Esophagus muscularis mucosa (tissue), 4 donors: ENCODE results near the gene USPL1. TPM values are rescaled to one million over a fixed set of nuclear protein-coding genes. Genes with fewer than 3 reads are reported as not detected.

Source experiments
- DNase-seq: peaks from one replicate; pipeline ENCODE4 v3.0.0-alpha.2; 2017; ENCODE audit errors: extremely low spot score
- H3K27ac ChIP-seq, 4 donors: fragments of 200-600 bp; sonication (generic); replicated peaks in 1 of 4; 1 replicate in 3 of 4; 2 replicates in 1 of 4; pipeline ENCODE4 v1.5.1; 2016 to 2019; ENCODE audit warnings: mild to moderate bottlenecking in 1 of 4
- H3K27me3 ChIP-seq, 4 donors: fragments of 200-600 bp; sonication (generic); one replicate each; pipeline versions ENCODE4 v1.5.1 to v1.6.0; 2016 to 2019
- H3K36me3 ChIP-seq, 4 donors: fragments of 200-600 bp; sonication (generic); one replicate each; pipeline ENCODE4 v1.5.1; 2016 to 2019
- H3K4me1 ChIP-seq, 4 donors: fragments of 200-600 bp; sonication (generic); one replicate each; pipeline ENCODE4 v1.5.1; 2016 to 2019
- H3K4me3 ChIP-seq, 4 donors: fragments of 200-600 bp; sonication (generic); 1 replicate in 2 of 4; 2 replicates in 2 of 4; pipeline ENCODE4 v1.5.1; 2016 to 2019; ENCODE audit warnings: mild to moderate bottlenecking in 4 of 4, moderate library complexity in 1 of 4
- H3K9me3 ChIP-seq, 4 donors: fragments of 200-600 bp; sonication (generic); 1 replicate in 3 of 4; 2 replicates in 1 of 4; pipeline ENCODE4 v1.5.1; 2016 to 2019
- EP300 ChIP-seq: sonication (generic); formaldehyde crosslinking; IDR thresholded peaks from one replicate; pipeline ENCODE4 v1.6.1; 2017; ENCODE audit warnings: antibody characterized with exemption
- POLR2A ChIP-seq: fragments of 450-650 bp; IDR thresholded peaks from one replicate; pipeline ENCODE4 v1.6.1; 2017; ENCODE audit warnings: antibody characterized with exemption, moderate library complexity, mild to moderate bottlenecking, low read depth
- POLR2AphosphoS5 ChIP-seq, 2 donors: sonication (generic); formaldehyde crosslinking; IDR thresholded peaks; one replicate each; pipeline ENCODE4 v1.6.1; 2017; ENCODE audit warnings: antibody characterized with exemption in 2 of 2
- WGBS: methylation state at CpG from one replicate; pipeline ENCODE4 v1.1.5; 2018; 5-methylcytosine and 5-hydroxymethylcytosine counted together
- intact Hi-C: fragments of 100-400 bp; cut with DNase I; formaldehyde crosslinking; loops from one replicate; pipeline ENCODE4 v1.15.1; 2023
- total RNA-seq, 4 donors: library from RNA; depleted of rRNA; stranded (reverse); fragments of >200 nt; gene quantifications; one replicate each; pipeline versions ENCODE4 v1.1.0 to v1.2.1, GENCODE V29; 2016
- TF ChIP-seq, protein P1 (sequence below), 3 experiments: fragments of 200-600 bp in 2 of 3; fragments of 450-650 bp in 1 of 3; sonication (generic) in 2 of 3; IDR thresholded peaks; one replicate each; pipeline ENCODE4 v1.5.1; 2017 to 2019; ENCODE audit warnings: antibody characterized with exemption in 3 of 3, mild to moderate bottlenecking in 2 of 3, moderate library complexity in 1 of 3

Gene USPL1
- total RNA-seq, 4 donors from 2014 or later, result 13.2 to 21.6 (median 19.4) TPM

DNA sequence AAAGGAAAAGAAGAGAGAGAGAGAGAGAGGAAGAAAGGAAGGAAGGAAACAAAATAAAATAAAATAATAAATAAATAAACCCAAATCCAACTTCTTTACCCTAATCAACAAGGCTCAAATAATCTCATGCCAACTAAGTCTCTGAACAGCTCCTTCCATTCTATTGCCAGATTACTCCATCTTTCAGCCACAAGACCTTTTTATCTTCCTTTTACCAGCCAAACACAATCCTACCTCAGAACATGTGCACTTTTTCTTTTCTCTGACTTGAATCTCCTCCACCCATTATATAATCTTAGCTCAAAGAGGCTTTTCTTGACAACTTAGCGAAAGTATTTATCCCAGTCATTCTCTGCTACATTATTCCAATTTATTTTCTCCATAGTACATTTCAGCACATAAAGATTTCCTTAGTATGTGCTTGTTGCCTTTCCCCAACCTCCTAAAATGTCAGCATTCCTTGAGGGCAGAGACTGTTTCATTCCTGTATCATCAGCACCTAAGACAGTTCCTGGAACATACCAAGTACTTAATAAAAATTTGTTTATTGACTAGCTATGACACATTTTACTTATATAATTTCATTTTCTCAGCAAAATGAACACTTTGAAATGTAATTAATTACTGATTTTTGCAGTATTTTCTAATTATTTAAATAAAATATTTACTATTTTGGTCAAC, 33.5 kb upstream of the USPL1 start:
- H3K27me3 ChIP-seq, result no peaks in the 10 kb centered on the region
- H3K36me3 ChIP-seq, result no peaks in the 10 kb centered on the region
- H3K27ac ChIP-seq, result no peak overlapping the region
- H3K4me1 ChIP-seq, result peaks cover 0 to 5% (median 0%) of the 10 kb centered on the region in 4 donors
- WGBS, result 96% methylated on average over 1 of the region's 1 CpG
- no peak for DNase-seq
- intact Hi-C loops, result no loop called here
- no peaks in the 10 kb centered on the region for H3K9me3 ChIP-seq
- H3K4me3 ChIP-seq, result no peak overlapping the region
- TF ChIP-seq POLR2AphosphoS5 (IDR thresholded peaks at IDR 0.05), result no peak
- TF ChIP-seq, protein P1, sequence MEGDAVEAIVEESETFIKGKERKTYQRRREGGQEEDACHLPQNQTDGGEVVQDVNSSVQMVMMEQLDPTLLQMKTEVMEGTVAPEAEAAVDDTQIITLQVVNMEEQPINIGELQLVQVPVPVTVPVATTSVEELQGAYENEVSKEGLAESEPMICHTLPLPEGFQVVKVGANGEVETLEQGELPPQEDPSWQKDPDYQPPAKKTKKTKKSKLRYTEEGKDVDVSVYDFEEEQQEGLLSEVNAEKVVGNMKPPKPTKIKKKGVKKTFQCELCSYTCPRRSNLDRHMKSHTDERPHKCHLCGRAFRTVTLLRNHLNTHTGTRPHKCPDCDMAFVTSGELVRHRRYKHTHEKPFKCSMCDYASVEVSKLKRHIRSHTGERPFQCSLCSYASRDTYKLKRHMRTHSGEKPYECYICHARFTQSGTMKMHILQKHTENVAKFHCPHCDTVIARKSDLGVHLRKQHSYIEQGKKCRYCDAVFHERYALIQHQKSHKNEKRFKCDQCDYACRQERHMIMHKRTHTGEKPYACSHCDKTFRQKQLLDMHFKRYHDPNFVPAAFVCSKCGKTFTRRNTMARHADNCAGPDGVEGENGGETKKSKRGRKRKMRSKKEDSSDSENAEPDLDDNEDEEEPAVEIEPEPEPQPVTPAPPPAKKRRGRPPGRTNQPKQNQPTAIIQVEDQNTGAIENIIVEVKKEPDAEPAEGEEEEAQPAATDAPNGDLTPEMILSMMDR (IDR thresholded peaks at IDR 0.05), result no peak
- TF ChIP-seq EP300, result no peak
- TF ChIP-seq POLR2A, result no peak

DNA sequence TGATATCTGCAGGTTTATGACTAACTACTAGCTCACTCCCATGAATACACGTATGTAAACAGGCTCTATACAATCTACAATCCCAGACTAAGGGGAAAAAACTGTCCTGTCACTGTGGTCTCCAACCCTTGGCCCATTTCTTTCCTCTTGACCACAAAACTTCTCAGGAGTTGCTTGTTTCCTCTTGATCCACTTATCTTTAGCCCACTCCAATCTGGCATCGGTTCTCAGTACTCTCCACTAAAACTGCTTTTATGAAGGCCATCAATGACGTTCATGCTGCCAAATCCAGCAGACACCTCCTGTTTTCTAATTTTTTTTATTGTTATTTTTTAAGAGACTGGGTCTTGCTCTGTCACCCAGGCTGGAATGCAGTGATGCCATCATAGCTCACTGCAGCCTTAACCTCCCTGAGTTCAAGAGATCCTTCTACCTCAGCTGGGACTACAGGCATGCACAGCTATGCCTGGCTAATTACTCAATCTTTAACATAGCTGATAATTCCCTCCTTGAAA, 31.9 kb upstream of the USPL1 start:
- Histone ChIP-seq H3K4me3 (no peak overlapping the region), H3K36me3 (no peaks in the 10 kb centered on the region), H3K27ac (no peak overlapping the region), H3K9me3 (no peaks in the 10 kb centered on the region), H3K4me1 (peaks cover 0 to 5% (median 0%) of the 10 kb centered on the region in 4 donors), H3K27me3 (no peaks in the 10 kb centered on the region)
- no peak for DNase-seq
- WGBS, result 69% methylated on average over 3 of the region's 3 CpGs
- intact Hi-C loops, result no loop called here
- TF ChIP-seq, protein P1 (IDR thresholded peaks at IDR 0.05), result no peak
- TF ChIP-seq EP300 (no peak), POLR2A (no peak), POLR2AphosphoS5 (IDR thresholded peaks at IDR 0.05) (no peak)

DNA sequence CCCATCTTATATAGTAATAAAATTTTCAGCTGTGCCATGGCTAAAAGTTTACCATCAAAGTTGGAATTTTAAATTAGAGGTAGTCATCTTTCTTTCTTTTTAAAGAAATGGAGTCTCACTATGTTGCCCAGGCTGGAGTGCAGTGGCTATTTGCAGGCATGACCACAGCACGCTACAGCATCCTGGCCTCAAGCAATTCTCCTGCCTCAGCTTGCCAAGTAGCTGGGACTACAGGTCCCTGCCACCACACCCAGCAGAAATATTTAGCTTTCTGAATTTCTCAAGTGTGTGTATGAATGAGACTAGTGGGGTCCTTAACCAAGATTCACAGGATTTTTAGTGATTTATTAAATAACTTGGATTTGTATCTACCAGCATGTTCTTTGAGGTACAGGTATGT, 30.5 kb upstream of the USPL1 start:
- no peak for DNase-seq
- no peaks in the 10 kb centered on the region for H3K36me3 ChIP-seq
- TF ChIP-seq EP300 (no peak), POLR2A (no peak), POLR2AphosphoS5 (IDR thresholded peaks at IDR 0.05) (no peak)
- TF ChIP-seq, protein P1 (IDR thresholded peaks at IDR 0.05), result no peak
- no peaks in the 10 kb centered on the region for H3K9me3 ChIP-seq
- no peaks in the 10 kb centered on the region for H3K4me1 ChIP-seq
- H3K27me3 ChIP-seq, result no peaks in the 10 kb centered on the region
- intact Hi-C loops, result no loop called here
- no peak overlapping the region for H3K4me3 ChIP-seq
- WGBS, result 100% methylated on average over 1 of the region's 1 CpG
- no peak overlapping the region for H3K27ac ChIP-seq

DNA sequence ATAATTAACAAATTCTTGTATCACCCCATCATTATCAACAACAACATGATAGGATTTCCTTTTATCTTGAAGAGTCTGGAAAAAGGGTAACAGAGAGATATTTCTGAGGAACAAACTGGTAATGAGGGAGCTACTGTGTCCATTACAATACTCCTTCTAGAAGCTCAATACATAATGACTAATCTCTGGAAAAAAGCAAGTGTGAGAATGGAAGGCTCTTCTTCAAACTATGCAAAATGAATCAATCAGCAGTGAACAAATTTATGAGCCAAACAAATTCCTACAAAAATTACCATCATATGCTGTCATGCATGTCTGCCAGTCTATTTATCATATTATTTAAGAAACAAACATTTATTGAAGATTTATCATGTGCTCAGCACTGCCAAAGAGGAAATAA, 30.0 kb upstream of the USPL1 start:
- H3K4me3 ChIP-seq, result no peak overlapping the region
- DNase-seq, result no peak
- no peaks in the 10 kb centered on the region for H3K4me1 ChIP-seq
- intact Hi-C loops, result no loop called here
- TF ChIP-seq EP300 (no peak), POLR2A (no peak), POLR2AphosphoS5 (IDR thresholded peaks at IDR 0.05) (no peak)
- TF ChIP-seq, protein P1 (IDR thresholded peaks at IDR 0.05), result no peak
- no peak overlapping the region for H3K27ac ChIP-seq
- no peaks in the 10 kb centered on the region for H3K27me3 ChIP-seq
- no peaks in the 10 kb centered on the region for H3K9me3 ChIP-seq
- no peaks in the 10 kb centered on the region for H3K36me3 ChIP-seq

DNA sequence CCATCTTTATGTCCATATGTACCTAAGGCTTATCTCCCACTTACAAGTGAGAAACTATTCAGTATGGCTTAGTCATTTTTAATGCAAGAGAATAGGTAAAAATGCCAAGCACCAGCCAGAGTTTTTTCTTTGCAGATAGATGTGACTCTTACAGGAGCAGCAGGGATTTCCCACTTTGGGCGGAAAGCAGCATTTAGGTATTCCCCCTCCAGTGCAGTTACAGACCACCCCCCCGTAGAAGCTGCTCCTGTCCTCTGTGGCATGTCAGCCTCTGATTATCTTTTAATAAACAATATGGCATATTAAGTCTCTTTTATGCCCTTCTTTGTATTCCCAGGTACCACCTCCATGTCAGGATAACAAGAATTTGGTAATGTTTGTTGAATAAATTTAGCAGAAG, 24.7 kb upstream of the USPL1 start:
- TF ChIP-seq POLR2AphosphoS5 (IDR thresholded peaks at IDR 0.05) (no peak), POLR2A (no peak), EP300 (no peak)
- TF ChIP-seq, protein P1 (IDR thresholded peaks at IDR 0.05), result no peak
- no peaks in the 10 kb centered on the region for H3K9me3 ChIP-seq
- H3K36me3 ChIP-seq, result no peaks in the 10 kb centered on the region
- no peak for DNase-seq
- H3K4me3 ChIP-seq, result no peak overlapping the region
- 82% methylated on average over 2 of the region's 2 CpGs for WGBS
- H3K27me3 ChIP-seq, result no peaks in the 10 kb centered on the region
- H3K27ac ChIP-seq, result no peak overlapping the region
- intact Hi-C loops, result no loop called here
- H3K4me1 ChIP-seq, result no peaks in the 10 kb centered on the region
